GM19099 (cell line): ENCODE results near the gene RASAL1.

Source experiments
- POLR2A ChIP-seq: IDR thresholded peaks from 3 replicates; pipeline ENCODE4 v1.6.1; 2011; ENCODE audit warnings: low read depth; ENCODE audit not compliant: insufficient read length; ENCODE audit errors: extremely low read depth

Gene RASAL1

GRCh38 chr12:113170457-113170856 lies 34.9 kb upstream of the RASAL1 start:
- TF ChIP-seq POLR2A = no peak

DNA sequence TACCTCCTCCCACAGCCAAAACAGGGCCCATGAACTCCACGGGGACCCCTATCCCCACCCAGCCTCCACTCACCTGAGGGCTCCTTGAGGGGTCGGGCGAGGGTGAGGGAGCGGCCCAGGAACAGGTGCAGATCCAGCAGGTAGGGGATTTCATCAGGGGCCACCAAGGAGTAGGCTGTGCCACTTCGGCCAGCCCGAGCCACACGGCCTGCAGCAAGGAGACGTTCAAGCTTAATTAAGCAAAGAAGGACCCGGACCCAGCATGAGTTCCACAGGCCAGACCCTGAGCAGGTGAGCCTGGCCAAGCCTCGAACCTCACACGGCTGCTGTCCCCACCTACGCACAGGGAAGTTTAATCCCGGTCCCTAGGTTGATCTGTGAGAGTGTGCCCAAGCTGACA lies 34.1 kb upstream of the RASAL1 start:
- TF ChIP-seq POLR2A = no peak

- TF ChIP-seq POLR2A = no peak
Observed at GRCh38 chr12:113167868-113168267, 32.3 kb upstream of the RASAL1 start.

DNA sequence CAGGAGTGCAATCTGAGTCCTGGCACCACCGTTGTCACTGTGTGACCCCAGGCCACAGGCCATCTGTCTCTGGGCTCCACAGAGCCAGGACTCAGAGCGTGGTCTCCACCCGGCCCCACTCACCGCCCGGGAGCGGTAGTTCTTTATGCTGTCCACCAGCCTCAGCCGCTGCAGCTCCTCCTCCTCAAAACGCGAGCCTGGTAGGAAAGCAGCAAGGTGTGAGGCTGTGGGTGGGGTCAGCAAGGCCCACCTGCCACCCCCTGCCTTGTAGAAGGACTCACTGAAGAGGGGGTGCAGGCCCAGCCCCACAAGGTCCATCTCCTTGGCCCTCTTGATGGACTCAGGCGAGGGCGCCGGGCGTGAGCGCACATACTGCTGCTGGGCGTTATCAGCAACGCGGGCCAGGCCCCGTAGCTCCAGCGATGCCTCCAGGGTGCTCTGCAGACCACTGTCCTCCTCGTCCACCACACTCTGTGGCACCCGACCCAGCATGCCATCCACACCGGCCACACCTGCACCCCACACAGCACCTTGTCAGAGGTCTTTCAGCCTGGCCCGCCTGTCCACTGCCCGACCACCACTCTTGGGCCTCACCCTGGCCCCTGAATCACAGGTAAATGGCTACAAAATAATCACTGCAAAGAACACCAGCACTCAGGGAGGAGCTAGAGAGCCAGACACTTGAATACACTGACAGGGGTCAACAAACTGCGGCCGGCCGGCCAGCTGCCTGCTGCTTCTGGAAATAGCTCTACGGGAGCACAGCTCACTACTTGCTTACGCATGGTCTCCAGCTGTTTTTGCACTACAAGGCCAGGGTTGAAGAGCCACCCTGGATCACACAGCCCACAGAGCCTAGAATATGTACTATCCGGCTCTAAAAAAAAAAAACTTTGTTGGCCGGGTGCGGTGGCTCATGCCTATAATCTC lies 30.2 kb upstream of the RASAL1 start:
- no peak for TF ChIP-seq POLR2A

DNA sequence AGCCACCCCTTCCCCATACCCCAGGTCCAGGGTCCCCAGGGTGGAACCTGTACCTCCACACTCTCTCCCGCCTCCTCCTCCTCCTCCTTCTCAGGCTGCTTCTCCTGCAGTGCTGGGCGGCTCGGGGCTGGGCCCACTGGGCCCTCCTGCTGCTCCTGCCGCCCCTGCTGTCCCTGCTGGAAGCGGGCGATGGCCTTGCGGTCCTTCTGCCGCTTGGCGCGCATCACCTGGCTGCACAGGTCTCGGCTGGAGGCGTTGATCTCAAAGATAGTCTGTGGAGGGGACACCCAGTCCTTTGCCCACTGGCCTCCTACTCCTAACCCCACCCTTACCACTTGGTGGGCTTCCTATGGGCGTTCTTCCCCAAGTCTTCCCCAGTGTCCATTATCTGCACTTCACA lies 28.5 kb upstream of the RASAL1 start:
- TF ChIP-seq POLR2A = no peak

DNA sequence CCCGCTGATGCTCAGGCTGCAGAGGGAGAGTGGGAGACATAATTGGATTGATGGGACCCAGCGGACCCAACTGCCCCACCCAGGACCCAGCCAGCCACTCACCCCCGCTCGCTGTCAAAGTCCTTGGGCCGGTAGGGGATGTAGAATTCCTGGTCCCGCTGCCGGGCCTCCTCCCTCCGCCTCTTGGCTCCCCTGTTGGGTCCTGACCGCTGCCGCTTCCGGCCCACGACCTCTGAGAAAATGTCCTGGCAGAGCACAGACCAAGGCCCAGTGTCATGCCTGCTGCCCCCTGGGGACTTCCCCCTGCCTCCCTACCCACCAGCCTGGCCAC lies 27.4 kb upstream of the RASAL1 start:
- no peak for TF ChIP-seq POLR2A

DNA sequence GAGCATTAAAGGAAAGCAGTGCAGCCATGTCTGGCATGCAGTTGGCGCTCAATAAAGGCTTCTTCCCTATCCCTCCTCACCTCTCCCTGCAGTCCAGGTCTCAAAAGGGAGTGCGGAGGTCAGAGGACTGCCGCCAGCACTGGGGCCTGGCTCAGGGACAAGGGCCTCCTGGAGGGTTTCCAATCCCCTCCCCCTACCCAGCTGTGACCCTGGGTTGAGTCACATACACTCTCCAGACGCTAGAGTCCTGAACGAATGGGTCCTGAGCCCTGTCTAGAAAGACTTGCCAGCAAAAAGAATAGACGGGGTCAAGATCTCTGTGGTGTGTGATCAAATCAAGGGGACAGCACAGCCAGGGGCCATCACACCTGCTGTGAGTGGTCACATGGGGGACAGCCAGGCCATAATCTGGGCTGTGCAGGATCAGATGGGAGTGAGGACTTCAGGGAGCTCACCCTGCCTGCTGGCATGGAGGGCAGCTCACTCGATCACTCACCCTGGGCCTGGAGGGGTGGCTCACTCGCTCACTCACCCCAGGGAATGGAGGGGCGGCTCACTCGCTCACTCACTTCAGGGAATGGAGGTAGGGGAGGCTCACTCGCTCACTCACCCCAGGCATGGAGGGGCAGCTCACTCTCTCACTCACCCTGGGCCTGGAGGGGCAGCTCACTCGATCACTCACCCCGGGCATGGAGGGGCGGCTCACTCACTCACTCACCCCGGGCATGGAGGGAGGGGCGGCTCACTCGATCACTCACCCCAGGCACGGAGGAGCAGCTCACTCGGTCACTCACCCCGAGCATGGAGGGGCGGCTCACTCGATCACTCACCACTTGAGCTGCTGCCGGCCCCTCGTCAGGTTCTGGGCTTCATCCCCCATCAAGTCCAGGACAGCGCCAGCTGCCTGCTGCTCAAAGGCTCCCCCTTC lies 26.8 kb upstream of the RASAL1 start:
- no peak for TF ChIP-seq POLR2A

DNA sequence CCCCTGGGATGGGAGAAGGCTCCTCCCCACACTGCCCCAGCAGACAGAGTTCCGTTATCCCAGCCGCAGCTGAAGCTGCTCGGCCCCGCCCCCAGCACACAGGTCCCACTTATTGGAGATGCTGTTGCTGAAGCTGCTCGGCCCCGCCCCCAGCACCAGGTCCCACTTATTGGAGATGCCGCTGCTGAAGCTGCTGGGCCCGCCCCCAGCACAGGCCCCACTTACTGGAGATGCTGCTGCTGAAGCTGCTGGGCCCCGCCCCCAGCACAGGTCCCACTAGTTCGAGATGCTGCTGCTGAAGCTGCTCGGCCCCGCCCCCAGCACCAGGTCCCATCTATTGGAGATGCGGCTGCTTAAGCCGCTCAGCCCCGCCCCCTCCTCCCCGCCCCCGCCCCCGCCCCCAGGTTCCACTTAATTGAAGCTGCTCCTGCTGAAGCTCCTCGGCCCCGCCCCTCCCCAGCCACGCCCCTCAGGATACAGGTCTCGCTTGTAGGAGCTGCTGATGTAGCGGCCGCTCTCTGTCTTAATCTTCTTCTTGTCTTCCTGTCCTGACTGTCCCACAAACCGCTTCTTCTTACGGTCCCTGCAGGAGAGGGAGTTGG lies 26.0 kb upstream of the RASAL1 start:
- TF ChIP-seq POLR2A = no peak

- TF ChIP-seq POLR2A = no peak
Observed at GRCh38 chr12:113159937-113160336, 24.4 kb upstream of the RASAL1 start.

DNA sequence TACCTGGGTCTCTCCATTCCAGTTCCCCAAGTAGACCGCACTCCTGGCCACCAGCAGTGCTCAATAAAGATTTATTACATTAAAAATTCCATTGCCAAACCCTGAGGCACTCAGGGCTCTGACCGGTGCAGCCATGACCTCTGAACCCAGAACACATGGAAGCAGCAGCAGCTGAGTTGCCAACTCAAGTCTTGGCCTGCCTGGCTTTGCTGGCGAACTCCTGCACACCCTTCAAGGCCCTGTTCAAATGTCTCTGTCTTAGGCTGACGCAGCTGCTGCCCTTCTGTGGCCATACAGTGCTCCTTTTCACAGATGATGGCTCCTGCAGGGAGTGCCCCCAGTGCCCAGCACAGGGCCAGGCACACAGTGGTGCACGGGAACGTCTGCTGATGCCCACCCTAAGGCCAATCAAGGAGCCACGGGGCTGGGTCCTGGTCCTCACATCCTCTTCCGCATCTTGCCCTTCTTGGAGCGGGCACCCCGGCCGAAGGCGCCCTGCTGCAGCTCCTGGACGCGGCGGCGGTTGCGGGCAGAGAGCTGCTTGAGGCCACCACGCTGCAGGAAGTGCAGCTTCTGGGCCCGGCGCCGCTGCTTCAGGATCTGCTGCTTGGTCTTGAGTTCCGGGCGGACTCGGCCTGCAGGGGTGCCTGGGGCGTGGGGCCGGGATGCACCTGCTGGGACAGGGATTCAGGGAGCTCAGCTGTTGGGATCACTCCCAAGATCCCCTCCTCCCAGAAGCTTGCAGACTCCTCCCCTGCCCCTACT lies 23.1 kb upstream of the RASAL1 start:
- TF ChIP-seq POLR2A = no peak

DNA sequence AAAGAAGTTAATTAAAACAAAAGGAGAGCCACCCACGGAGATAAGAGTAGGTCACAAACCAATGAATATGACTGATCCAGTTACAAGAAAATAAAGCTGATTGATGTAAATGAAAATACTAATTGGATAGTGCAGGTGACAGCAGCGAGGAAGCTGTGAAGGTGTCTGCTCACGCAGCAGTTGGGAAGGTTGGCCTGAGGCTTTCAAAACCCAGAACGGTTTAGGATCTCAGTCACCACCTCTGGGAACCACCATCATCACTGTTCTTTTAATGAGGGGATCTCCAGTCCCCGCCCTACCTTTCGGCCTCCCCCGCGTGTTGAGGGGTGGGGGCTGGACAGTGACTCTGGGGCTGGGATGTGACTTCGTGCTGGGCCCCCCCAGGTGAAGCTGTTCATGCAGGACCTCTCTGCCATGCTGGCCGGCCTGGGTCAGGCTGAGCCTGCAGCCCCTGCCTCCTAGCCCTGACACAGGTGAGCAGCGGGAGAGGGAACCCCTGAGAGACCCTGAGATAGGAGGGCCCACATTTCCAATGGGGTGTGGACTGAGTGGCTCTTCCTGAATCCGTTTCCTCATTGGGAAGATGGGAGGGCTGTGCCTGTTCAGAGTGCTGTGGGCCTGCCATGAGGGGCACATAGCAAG lies 21.8 kb upstream of the RASAL1 start:
- no peak for TF ChIP-seq POLR2A

GRCh38 chr12:113155646-113156045 lies 20.1 kb upstream of the RASAL1 start:
- no peak for TF ChIP-seq POLR2A

GRCh38 chr12:113155060-113155459 lies 19.5 kb upstream of the RASAL1 start:
- TF ChIP-seq POLR2A = no peak

DNA sequence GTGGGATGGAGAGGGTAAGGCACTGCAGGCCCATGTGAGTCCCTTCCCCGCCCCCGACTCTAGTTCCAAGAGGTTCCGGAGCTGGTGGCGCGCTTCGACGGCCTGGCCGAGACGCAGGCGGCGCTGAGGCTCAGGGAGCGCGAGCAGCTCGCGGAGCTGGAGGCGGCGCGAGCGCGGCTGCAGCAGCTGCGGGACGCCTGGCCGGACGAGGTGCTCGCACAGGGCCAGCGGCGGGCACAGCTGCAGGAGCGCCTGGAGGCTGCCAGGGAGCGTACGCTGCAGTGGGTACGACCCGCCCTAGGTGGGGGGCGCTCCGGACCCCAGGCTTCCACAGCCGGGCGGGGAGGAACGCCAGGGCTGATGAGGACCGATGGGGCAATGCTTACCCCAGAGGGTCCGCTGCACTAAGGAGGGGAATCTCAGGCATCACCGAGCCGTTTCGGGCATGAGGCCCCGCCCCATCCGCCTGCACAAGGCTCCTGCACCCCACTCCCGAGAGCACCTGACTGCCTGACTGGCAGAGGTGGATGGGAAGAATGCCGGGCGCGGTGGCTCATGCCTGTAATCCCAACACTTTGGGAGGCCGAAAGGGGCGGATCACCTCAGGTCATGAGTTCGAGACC lies 18.9 kb upstream of the RASAL1 start:
- no peak for TF ChIP-seq POLR2A
